Left forelimb (tissue), 1 donor: Measurements from ENCODE around the gene SLC39A2.
"Not testable (repeated sequence)": the region's sequence is repeated elsewhere in the genome, so short reads cannot be mapped to it uniquely, and the experiment has no call there.

Source experiments
- DNase-seq: peaks from one replicate; pipeline ENCODE4 v3.0.0-alpha.2; 2018; ENCODE audit warnings: low spot score

SLC39A2 gene

GRCh38 chr14:21025371-21026273, 26.5 kb downstream of the SLC39A2 start:
- DNase-seq: peak; percentile 73

DNA sequence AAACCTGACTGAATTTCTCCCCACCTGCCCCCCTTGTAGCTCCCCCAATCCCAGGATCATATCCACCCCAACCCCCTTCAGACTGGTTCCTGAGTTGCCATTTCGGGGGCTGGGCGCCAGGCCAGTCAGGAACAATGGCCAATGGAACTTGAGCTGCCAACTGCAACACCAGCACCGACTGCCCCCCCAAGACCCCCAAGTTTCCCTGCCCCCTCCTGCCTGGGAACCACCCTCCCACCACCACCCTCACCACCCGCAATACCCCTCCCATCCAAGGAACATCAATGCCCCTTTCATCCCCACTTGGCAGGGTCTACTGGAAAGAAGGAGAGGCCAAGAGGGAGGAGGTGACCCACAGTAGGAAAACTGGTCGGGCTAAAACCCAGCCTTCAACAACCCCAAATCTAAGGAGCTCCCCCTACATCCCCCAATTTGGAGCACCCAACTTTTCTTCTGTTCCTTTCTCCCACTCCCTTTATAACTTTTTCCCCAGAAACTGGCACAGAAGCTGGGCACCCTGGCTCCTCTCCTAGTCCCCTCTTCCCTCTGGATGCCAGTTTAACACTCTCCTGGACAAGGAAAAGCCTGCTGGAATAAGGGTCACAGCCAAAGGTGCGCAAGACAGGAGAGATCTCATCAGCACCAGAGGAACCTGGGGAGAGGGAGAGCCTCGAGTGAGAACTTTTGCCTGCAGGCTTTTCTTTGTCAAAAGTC, 27.3 kb downstream of the SLC39A2 start:
- no peak for DNase-seq

GRCh38 chr14:21026988-21027315, 27.9 kb downstream of the SLC39A2 start:
- DNase-seq: no peak

DNA sequence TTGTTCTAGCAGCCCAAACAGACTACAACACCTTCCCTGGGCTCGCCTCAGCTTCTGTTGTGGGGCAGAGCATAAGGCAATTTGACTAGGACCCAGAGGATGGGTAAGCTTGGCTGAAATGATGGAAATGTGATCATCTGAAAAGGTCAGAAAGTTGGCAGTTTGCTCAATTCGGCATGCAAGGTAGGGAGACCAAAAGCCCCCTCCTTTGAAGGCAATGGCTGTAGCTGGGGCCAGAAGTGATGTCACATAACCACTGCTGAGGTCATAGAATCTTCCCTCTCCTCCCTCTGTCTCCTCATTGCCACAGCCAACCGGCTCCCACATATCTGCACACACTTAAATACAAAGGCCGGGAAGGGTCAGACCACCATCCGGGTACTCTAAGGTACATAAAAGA, 30.8 kb downstream of the SLC39A2 start, which contains the start of gene TPPP2:
Gene TPPP2 (plus strand): TSS at position 301 of the 400 bp plus-strand sequence. CDS start 365 bp downstream, outside the sequence.
- DNase-seq: no peak

DNA sequence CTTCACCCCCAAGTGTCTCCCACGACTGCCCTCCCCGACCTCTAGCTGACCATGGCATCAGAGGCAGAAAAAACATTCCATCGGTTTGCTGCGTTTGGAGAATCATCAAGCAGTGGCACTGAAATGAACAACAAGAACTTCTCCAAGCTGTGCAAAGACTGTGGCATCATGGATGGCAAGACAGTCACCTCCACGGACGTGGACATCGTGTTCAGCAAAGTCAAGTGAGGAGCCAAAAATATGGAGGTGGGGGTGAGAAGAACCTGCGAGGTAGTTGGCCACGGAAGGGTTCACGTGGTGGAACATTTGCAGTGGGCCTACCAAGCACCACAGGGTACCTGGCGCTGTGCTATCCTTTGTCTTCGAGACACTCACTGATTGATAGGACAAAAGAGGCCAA, 31.4 kb downstream of the SLC39A2 start:
- no peak for DNase-seq

GRCh38 chr14:21032326-21033132, 33.4 kb downstream of the SLC39A2 start:
- DNase-seq: no peak

- DNase-seq: no peak
Observed at GRCh38 chr14:21033133-21033698, 34.1 kb downstream of the SLC39A2 start.

DNA sequence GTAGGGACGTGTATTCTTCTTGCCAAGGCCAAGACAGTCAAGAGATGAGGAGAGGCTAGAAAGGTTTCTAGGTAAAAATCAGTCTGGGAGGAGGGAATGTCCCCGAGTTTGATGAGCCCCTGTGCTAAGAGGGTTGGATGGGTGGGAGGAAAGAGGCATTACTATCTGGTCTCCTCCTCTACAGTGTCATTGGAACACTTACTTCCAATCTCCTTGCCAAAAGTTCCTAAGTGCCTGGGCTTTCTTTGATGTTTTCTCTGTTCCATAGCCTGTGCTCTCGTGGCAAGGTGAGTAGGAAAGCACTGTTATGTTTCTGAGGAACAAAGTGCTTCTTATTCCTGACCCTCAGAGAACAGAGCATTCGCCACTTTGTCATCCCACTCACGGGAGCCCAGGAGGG, 35.6 kb downstream of the SLC39A2 start, which contains the start of gene RNASE13:
Gene RNASE13 (minus strand): TSS at position 101 of the 400 bp plus-strand sequence. CDS start 519 bp downstream, outside the sequence.
- no peak for DNase-seq

GRCh38 chr14:21036751-21037150, 37.7 kb downstream of the SLC39A2 start:
- DNase-seq: no peak

- peak; percentile 26 for DNase-seq
Observed at GRCh38 chr14:21037156-21037555, 38.1 kb downstream of the SLC39A2 start.

GRCh38 chr14:21038441-21039422, 39.6 kb downstream of the SLC39A2 start:
- peak; percentile 89 for DNase-seq

DNA sequence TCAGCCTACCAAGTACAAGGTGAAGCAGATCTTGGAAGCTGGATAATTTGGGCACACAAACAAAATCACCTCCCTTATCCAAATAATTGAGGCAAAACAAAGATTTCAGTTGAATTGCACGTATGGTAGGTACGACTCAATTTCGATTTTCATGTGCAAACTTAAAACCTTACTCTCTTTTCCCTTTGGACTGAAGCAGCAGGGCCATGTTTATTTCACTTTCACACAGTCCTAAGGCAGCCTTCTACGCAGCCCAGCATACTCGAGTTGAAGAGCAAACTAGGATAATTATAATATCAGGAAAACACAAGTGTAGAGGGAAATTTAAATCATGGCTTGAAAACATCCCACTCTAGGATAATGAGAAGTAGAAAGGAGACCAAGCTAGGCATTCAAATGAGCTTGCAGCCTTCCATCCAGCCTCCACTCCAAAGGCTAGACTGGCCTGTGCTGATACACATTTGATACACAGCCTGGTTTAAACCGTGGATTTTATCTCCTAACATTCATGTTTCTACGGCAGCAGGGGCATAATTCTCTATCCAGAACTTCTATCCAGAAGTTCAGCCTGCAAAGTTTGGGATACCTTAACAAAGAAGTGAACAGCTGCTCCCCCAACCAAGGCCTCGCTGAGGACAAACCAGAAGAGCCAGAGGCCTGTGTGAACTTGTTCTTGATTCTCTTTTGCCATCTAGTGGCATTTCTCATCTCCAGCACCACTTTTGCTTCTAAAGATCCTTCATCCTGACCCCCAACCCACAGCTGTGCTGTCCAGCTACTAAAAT, 40.7 kb downstream of the SLC39A2 start:
- no peak for DNase-seq

DNA sequence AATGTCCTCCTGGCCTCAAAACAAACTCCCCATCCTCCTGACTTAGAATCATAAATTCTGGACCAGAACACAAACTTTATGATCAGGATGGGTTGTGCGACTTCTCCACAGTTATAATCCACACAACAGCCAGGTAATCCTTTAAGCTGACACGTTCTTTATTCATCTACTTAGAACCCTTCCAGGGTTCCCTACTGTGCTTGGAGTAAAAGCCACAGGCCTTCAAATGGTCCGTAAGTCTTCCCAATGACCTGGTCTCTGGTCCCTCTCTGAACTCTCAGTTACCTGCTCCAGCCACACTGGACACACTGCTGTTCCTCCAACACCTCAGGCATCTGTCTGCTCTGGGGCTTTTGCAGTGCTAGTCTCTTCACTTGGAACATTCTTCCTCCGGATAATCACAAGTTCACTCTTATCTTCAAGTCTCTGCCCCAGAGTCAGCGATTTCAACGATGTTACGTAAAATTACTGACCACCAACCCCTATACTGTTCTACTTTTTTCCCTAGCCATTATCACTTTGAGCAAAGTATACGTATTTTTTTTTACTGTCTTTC, 41.4 kb downstream of the SLC39A2 start:
- DNase-seq: no peak

DNA sequence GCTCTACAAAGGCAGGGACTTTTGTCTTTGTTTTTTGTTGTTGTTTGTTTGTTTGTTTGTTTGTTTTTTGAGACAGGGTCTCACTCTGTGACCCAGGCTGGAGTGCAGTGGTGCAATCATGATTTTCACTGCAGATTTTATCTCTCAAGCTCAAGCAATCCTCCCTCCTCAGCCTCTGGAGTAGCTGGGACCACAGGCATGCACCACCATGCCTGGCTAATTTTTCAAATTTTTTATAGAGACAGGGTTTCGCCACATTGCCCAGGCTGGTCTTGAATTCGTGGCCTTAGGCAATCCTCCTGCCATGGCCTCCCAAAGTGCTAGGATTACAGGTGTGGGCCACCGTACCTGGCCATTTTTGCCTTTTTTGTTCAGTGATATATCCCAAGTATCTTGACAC, 41.8 kb downstream of the SLC39A2 start:
- DNase-seq: not testable (repeated sequence)

GRCh38 chr14:21041676-21042433, 42.8 kb downstream of the SLC39A2 start, which contains the start of gene RNASE7:
RNASE7 (plus strand) TSS chr14:21042362; CDS start chr14:21042993, 631 bp downstream.
- DNase-seq: no peak

GRCh38 chr14:21042918-21043317, 43.8 kb downstream of the SLC39A2 start:
- DNase-seq: no peak

DNA sequence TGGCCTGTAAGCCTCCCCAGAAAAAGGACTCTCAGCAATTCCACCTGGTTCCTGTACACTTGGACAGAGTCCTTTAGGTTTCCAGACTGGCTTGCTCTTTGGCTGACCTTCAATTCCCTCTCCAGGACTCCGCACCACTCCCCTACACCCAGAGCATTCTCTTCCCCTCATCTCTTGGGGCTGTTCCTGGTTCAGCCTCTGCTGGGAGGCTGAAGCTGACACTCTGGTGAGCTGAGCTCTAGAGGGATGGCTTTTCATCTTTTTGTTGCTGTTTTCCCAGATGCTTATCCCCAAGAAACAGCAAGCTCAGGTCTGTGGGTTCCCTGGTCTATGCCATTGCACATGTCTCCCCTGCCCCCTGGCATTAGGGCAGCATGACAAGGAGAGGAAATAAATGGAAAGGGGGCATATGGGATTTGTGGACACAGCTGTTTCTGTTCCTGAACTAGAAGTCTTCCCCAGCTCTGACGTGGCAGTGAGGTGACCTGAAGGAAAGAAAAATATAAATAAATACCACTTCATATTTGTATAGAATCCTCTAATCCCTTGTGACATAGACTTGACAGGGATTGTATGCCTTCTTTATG, 44.4 kb downstream of the SLC39A2 start:
- DNase-seq: no peak

GRCh38 chr14:21043974-21044618, 45.0 kb downstream of the SLC39A2 start:
- DNase-seq: no peak
